Spleen (tissue), 11 donors: ENCODE measurements around the gene CGAS. TPM values are rescaled to one million over a fixed set of nuclear protein-coding genes. Genes with fewer than 3 reads are reported as not detected.
A peak's percentile ranks its signal among the peaks of the same experiment; 100 is the strongest.

Experiments used
- DNase-seq: peaks from one replicate; pipeline ENCODE4 v3.0.0-alpha.2; 2020
- H3K27ac ChIP-seq, 8 donors: fragments of 200-600 bp; sonication (generic) in 7 of 8; 1 replicate in 4 of 8; 2 replicates in 4 of 8; pipeline versions ENCODE4 v1.5.0 to v1.8.0; 2016 to 2021; ENCODE audit warnings: inconsistent platforms in 4 of 8, mild to moderate bottlenecking in 4 of 8, moderate library complexity in 1 of 8
- H3K27me3 ChIP-seq, 7 donors: fragments of 200-600 bp; sonication (generic) in 6 of 7; replicated peaks in 1 of 7; 1 replicate in 4 of 7; 2 replicates in 3 of 7; pipeline versions ENCODE4 v1.5.0 to v1.8.0; 2016 to 2021; ENCODE audit warnings: inconsistent platforms in 3 of 7, mild to moderate bottlenecking in 1 of 7
- H3K36me3 ChIP-seq, 6 donors: fragments of 200-600 bp; sonication (generic) in 5 of 6; 1 replicate in 4 of 6; 2 replicates in 2 of 6; pipeline versions ENCODE4 v1.5.0 to v1.8.0; 2016 to 2021; ENCODE audit warnings: inconsistent platforms in 2 of 6
- H3K4me1 ChIP-seq, 6 donors: fragments of 200-600 bp; sonication (generic) in 5 of 6; 1 replicate in 3 of 6; 2 replicates in 3 of 6; pipeline versions ENCODE4 v1.5.0 to v1.8.0; 2016 to 2021; ENCODE audit warnings: inconsistent platforms in 3 of 6
- H3K4me3 ChIP-seq, 8 donors: fragments of 200-600 bp; sonication (generic) in 7 of 8; 1 replicate in 4 of 8; 2 replicates in 4 of 8; pipeline versions ENCODE4 v1.5.0 to v1.8.0; 2016 to 2021; ENCODE audit warnings: inconsistent platforms in 4 of 8, mild to moderate bottlenecking in 4 of 8, moderate library complexity in 2 of 8
- H3K9me3 ChIP-seq, 8 donors: fragments of 200-600 bp; sonication (generic) in 7 of 8; 1 replicate in 4 of 8; 2 replicates in 4 of 8; pipeline versions ENCODE4 v1.5.0 to v1.8.0; 2016 to 2021; ENCODE audit warnings: inconsistent platforms in 4 of 8
- CTCF ChIP-seq, 11 experiments: fragments of 200-600 bp in 7 of 11; fragments of 450-650 bp in 4 of 11; sonication (generic) in 4 of 11; IDR thresholded peaks in 8 of 11; conservative IDR thresholded peaks in 3 of 11; 1 replicate in 7 of 11; 2 replicates in 4 of 11; pipeline versions ENCODE4 v1.4.0 to v1.8.0; 2016 to 2021; ENCODE audit warnings: antibody characterized with exemption in 11 of 11, inconsistent platforms in 4 of 11, mild to moderate bottlenecking in 1 of 11
- POLR2A ChIP-seq, 3 donors: fragments of 450-650 bp; IDR thresholded peaks; one replicate each; pipeline ENCODE4 v1.5.1; 2017; ENCODE audit warnings: antibody characterized with exemption in 3 of 3, mild to moderate bottlenecking in 1 of 3
- POLR2AphosphoS5 ChIP-seq, 3 donors: sonication (generic); formaldehyde crosslinking; IDR thresholded peaks; one replicate each; pipeline ENCODE4 v1.5.1; 2017; ENCODE audit warnings: antibody characterized with exemption in 3 of 3
- WGBS, 5 donors: extraction: QIAGEN DNeasy Blood & Tissue Kit in 3 of 5; methylation state at CpG; one replicate each; pipeline versions ENCODE4 v1.1.5 to v1.1.7; 2013 to 2018; 5-methylcytosine and 5-hydroxymethylcytosine counted together
- intact Hi-C: fragments of 100-400 bp; cut with DNase I; formaldehyde crosslinking; loops from one replicate; pipeline ENCODE4 v1.15.0; 2023; ENCODE audit warnings: low total_unique reads
- polyA plus RNA-seq, 3 donors: library from polyadenylated mRNA; stranded (reverse); fragments of 200-250 nt; gene quantifications; one replicate each; pipeline ENCODE4 v1.2.1, GENCODE V29; 2013
- total RNA-seq, 7 donors: library from RNA; depleted of rRNA in 3 of 7; stranded (reverse); fragments of >200 nt in 3 of 7; fragmentation: NEBNext Ultra II Directional in 4 of 7; extraction: Animal tissue kit (Norgen Biotek cat#: 25700) in 4 of 7; gene quantifications; one replicate each; pipeline versions ENCODE4 v1.1.0 to v1.2.1, GENCODE V29; 2016 to 2021
- donor health status: healthy with polysubstance abuse.
- donor health status: DM: no; HTN: no; CAD: no; lungs with moderate emphysema.
- donor health status: DM: no; HTN: no; CAD: no.
- donor health status: Bipolar disorder and iron deficiency.
- donor health status: healthy.
- donor health status: DM: no; HTN: no; CAD: no.
- donor health status: DM: yes; HTN: yes; CAD: no.

Gene CGAS
- total and polyA plus RNA-seq, 10 donors: 3.2 to 24.3 (median 17.7) TPM

- WGBS, 5 donors: 91 to 96% (median 95%) methylated on average over 3 of the region's 3 CpGs
- Histone ChIP-seq H3K4me1 (peaks cover 0 to 7% (median 0%) of the 10 kb centered on the region in 6 donors), H3K36me3 (peaks cover 0 to 99% (median 78%) of the 10 kb centered on the region in 6 donors)
These were observed 16.9 kb downstream of the CGAS start for GRCh38 chr6:73435236-73435635.

GRCh38 chr6:73421534-73421933 lies 30.6 kb downstream of the CGAS start:
- Histone ChIP-seq H3K4me1 (peaks cover 0 to 23% (median 13%) of the 10 kb centered on the region in 6 donors), H3K4me3 (no peak overlapping the region), H3K27ac (peak overlapping the region in 6 of 8 donors; percentile 71 to 87 (median 75)), H3K36me3 (peaks cover 0 to 100% (median 40%) of the 10 kb centered on the region in 6 donors), H3K9me3 (no peaks in the 10 kb centered on the region), H3K27me3 (no peaks in the 10 kb centered on the region)
- TF ChIP-seq CTCF (IDR thresholded peaks at IDR 0.05 in 8 of 11, conservative IDR thresholded peaks at IDR 0.05 in 3 of 11) (no peak), POLR2A (IDR thresholded peaks at IDR 0.05) (no peak), POLR2AphosphoS5 (IDR thresholded peaks at IDR 0.05) (no peak)
- intact Hi-C loops: no loop called here
- DNase-seq: no peak
- 88 to 94% (median 92%) methylated on average over 2 of the region's 2 CpGs for WGBS, 5 donors

More at GRCh38 chr6:73435236-73435635, 16.9 kb downstream of the CGAS start:
- no peaks in the 10 kb centered on the region for H3K27me3 ChIP-seq
- no peak for DNase-seq
- TF ChIP-seq POLR2A (IDR thresholded peaks at IDR 0.05) (no peak), CTCF (IDR thresholded peaks at IDR 0.05 in 8 of 11, conservative IDR thresholded peaks at IDR 0.05 in 3 of 11) (no peak), POLR2AphosphoS5 (IDR thresholded peaks at IDR 0.05) (no peak)
- no peak overlapping the region for H3K27ac ChIP-seq
- no peak overlapping the region for H3K4me3 ChIP-seq
- H3K9me3 ChIP-seq: no peaks in the 10 kb centered on the region
- intact Hi-C loops: no loop called here

- DNase-seq: no peak
- intact Hi-C loops: no loop called here
- no peaks in the 10 kb centered on the region for H3K9me3 ChIP-seq
- no peak overlapping the region for H3K27ac ChIP-seq
- H3K27me3 ChIP-seq: no peaks in the 10 kb centered on the region
- no peak overlapping the region for H3K4me3 ChIP-seq
- TF ChIP-seq POLR2A (IDR thresholded peaks at IDR 0.05): no peak
- WGBS, 5 donors: 87 to 92% (median 90%) methylated on average over 11 of the region's 11 CpGs
- H3K4me1 ChIP-seq: peaks cover 0 to 20% (median 12%) of the 10 kb centered on the region in 6 donors
- peaks cover 0 to 89% (median 13%) of the 10 kb centered on the region in 6 donors for H3K36me3 ChIP-seq
These were observed 33.9 kb downstream of the CGAS start for GRCh38 chr6:73418081-73418741.

- intact Hi-C loops: no loop called here
These were observed 39.0 kb downstream of the CGAS start for GRCh38 chr6:73413102-73413501.

More at GRCh38 chr6:73413102-73413501, 39.0 kb downstream of the CGAS start:
- DNase-seq: no peak
- Histone ChIP-seq H3K36me3 (peaks cover 0 to 38% (median under 1%) of the 10 kb centered on the region in 6 donors), H3K9me3 (no peaks in the 10 kb centered on the region), H3K4me3 (no peak overlapping the region), H3K27me3 (no peaks in the 10 kb centered on the region), H3K27ac (no peak overlapping the region), H3K4me1 (no peaks in the 10 kb centered on the region)
- no peak for TF ChIP-seq POLR2AphosphoS5 (IDR thresholded peaks at IDR 0.05)
- TF ChIP-seq CTCF (IDR thresholded peaks at IDR 0.05 in 8 of 11, conservative IDR thresholded peaks at IDR 0.05 in 3 of 11): no peak
- TF ChIP-seq POLR2A (IDR thresholded peaks at IDR 0.05): no peak
- WGBS, 5 donors: 78 to 99% (median 96%) methylated on average over 3 of the region's 3 CpGs
